HFF-Myc (cell line): ENCODE results near the gene PITX2.

Experiments used
- DNase-seq: peaks from one replicate; pipeline ENCODE4 v3.0.0-alpha.2; 2011; ENCODE audit warnings: low read depth; ENCODE audit errors: extremely low read depth
- H3K4me3 ChIP-seq: replicated peaks from 2 replicates; pipeline ENCODE4 v1.5.1; 2011; ENCODE audit warnings: low read depth, mild to moderate bottlenecking, control low read depth, low read length
- CTCF ChIP-seq: IDR thresholded peaks from 2 replicates; pipeline ENCODE4 v1.5.1; 2012; ENCODE audit warnings: mild to moderate bottlenecking, low read depth, low read length, control low read depth; ENCODE audit errors: missing control alignments

The PITX2 gene

GRCh38 chr4:110636680-110637407 lies 14.0 kb upstream of the PITX2 start:
- peak overlapping the region; percentile 59 for H3K4me3 ChIP-seq
- DNase-seq: peak; percentile 32
- no peak for TF ChIP-seq CTCF

GRCh38 chr4:110636171-110636679 lies 13.3 kb upstream of the PITX2 start:
- no peak for DNase-seq
- H3K4me3 ChIP-seq: peak overlapping the region; percentile 59
- TF ChIP-seq CTCF: no peak

- DNase-seq: no peak
- no peak overlapping the region for H3K4me3 ChIP-seq
- no peak for TF ChIP-seq CTCF
Measured at GRCh38 chr4:110635163-110635865, 12.4 kb upstream of the PITX2 start.

- no peak for TF ChIP-seq CTCF
- no peak overlapping the region for H3K4me3 ChIP-seq
- DNase-seq: no peak
Measured at GRCh38 chr4:110634350-110635162, 11.7 kb upstream of the PITX2 start.

- DNase-seq: no peak
- TF ChIP-seq CTCF: no peak
- no peak overlapping the region for H3K4me3 ChIP-seq
Measured at GRCh38 chr4:110633358-110634341, 10.8 kb upstream of the PITX2 start.
